ENCODE results near the gene PLK5.
A peak's percentile ranks its signal among the peaks of the same experiment; 100 is the strongest.

The PLK5 gene

GRCh38 chr19:1580957-1581356 is 57.1 kb downstream of the PLK5 start:
- no peak for DNase-seq

GRCh38 chr19:1582201-1582600 is 58.3 kb downstream of the PLK5 start:
- DNase-seq: peak; percentile 49

- DNase-seq: no peak
These were observed 60.8 kb downstream of the PLK5 start for GRCh38 chr19:1584500-1585242.

- DNase-seq: no peak
These were observed 61.3 kb downstream of the PLK5 start for GRCh38 chr19:1585243-1585580.

Data from NCI-H1417 treated with DMSO at 0.1 percent for 48 hours (cell line).